LNCaP clone FGC (cell line): ENCODE data around the gene SLIT1.

Experiments used
- DNase-seq: peaks from one replicate; pipeline ENCODE4 v3.0.0-alpha.2; 2011; ENCODE audit warnings: low read depth
- H3K4me3 ChIP-seq: 2 replicates; pipeline ENCODE4 v1.5.1; 2011; ENCODE audit warnings: mild to moderate bottlenecking, low read depth, low read length, control low read depth
- CTCF ChIP-seq: IDR thresholded peaks from 2 replicates; pipeline ENCODE4 v1.5.1; 2012; ENCODE audit warnings: mild to moderate bottlenecking; ENCODE audit not compliant: control insufficient read depth, insufficient read depth; ENCODE audit errors: extremely low read depth

The SLIT1 gene

GRCh38 chr10:97024168-97025073 is 161.3 kb downstream of the SLIT1 start:
- peak; percentile 23 for DNase-seq
- H3K4me3 ChIP-seq, result no peak overlapping the region
- no peak for TF ChIP-seq CTCF

DNA sequence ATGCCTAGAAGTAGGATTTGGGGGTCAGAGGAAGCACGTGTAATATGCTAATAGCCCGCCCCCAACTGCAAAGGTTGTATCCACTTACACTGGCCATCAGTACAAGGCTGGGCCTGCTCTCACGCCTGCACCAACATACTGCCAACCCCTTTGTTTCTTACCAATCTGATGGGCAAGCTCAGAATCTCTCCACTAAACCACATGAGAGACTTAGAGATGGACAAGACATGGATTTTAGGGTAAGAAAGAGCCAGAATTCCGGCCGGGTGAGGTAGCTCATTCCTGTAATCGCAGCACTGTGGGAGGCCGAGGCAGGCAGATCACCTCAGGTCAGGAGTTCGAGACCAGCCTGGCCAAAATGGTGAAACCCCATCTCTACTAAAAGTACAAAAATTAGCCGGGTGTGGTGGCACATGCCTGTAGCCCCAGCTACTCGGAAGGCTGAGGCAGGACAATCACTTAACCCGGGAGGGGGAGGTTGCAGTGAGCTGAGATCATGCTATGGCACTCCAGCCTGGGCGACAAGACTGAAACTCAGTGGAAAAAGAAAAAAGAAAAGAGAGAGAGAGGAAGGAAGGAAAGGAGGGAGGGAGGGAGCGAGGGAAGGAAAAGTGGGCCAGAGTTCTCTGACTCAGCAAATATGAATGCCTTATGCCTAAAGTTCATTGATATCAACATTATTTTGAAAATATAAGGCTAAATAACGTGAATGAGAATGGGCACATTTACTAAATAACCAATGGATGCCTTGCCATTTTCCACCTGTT is 162.2 kb downstream of the SLIT1 start:
- H3K4me3 ChIP-seq, result no peak overlapping the region
- TF ChIP-seq CTCF, result no peak
- DNase-seq, result no peak

DNA sequence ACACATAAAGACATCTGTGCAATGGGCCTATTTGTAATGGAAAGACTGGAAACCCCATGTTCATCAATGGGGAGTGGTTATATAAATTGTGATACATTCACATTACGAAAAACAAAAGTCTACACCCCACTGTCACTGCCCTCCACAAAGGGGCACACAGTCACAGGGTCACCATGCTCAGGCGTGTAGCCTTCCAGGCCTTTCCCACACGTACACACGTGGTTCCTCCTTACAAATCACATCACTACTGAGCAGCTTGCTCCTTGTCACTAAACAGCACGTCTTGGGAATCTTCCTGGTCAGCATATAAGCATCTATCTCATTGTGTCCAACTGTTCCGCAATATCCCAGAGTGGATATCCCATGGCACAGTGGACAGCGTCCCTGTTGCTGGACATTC is 163.1 kb downstream of the SLIT1 start:
- no peak overlapping the region for H3K4me3 ChIP-seq
- TF ChIP-seq CTCF, result no peak
- DNase-seq, result no peak

DNA sequence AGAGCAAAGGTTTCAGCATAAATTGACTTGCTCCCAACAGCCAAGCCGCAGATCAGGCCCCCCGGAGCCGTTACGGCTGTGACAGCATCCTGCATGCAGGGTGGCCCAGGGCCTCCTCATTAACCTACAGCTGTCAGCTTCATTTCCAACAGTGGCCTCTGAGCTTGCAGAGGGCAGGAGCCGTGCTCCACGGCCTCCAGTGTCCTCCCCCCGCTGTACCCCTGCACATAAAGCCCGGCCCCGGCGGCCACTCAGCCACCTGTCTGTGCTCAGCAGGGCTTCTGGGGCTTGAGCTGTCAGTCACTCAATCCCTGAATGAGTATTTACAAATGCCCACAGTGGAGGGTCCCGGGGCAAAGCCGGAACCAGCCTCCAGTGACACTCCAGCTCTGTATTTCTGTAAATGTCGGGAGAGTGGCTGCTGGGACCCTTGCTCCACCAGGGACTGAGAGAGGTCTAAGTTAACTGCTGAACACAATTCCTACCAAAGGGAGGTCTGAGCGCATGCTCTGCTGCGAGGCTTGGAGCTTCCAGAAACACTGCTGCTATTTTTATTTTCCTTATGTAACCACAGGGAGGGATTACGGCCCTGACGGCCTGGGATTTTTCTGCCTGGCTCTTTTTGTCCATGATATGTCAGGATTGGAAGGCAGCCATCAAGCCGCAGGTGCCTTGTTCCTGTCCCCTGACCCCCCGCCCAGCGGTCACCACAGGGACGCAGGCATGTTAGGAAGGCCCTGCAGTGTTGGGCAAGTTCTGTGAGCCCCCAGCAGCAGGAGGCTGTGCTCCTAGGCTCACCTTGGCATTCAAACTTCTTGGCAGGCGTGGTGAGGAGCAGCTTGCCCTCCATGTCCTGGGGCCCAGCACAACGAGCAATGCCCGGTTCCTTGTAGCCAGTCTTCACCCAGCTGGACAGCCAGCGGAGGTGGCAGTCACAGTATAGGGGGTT is 165.0 kb downstream of the SLIT1 start:
- no peak for TF ChIP-seq CTCF
- DNase-seq, result no peak
- H3K4me3 ChIP-seq, result no peak overlapping the region

DNA sequence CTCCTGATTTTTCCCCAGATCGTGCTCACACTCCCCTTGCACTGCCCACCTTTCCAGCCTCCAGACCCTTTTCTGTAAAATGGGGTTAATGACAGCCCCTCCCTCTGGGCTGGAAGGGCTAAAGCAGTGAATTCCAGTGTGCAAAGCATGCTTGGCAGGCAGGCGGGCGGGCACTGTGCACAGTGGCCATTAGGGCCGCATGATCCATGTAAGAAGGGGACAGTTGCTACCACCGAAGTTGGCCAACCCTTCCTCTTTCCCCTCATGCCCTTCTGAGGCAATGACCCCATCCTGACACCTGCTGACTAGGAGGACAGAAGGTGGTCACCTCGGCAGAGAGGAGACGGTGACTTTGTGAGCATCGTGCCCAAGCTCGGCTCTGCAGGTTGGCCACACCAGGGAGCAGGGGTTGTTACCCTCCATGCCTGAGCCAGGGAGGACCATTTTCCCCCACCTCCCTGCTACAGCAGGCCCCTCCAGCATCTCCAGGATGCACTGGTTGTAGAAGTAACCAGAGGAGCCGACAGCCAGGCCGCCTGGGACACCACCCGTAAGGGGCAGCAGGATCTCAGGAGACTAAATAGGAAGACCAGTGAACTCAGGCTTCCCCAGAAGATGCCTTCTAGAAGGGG is 166.4 kb downstream of the SLIT1 start:
- no peak for DNase-seq
- TF ChIP-seq CTCF, result no peak
- no peak overlapping the region for H3K4me3 ChIP-seq
